T47D (cell line): ENCODE results near the gene PTP4A2.
"Not testable (repeated sequence)": the region's sequence is repeated elsewhere in the genome, so short reads cannot be mapped to it uniquely, and the experiment has no call there.

ENCODE experiments used
- DNase-seq, 2 experiments: peaks; one replicate each; pipeline versions ENCODE4 v3.0.0 to v3.0.0-alpha.2; 2011 to 2012; ENCODE audit warnings: low read depth in 1 of 2, low spot score in 1 of 2
- JUND ChIP-seq: IDR thresholded peaks from 2 replicates; pipeline ENCODE4 v1.6.1; 2012; ENCODE audit warnings: low read depth
- in situ Hi-C: cut with HindIII; loops from 2 replicates; pipeline ENCODE4 v1.10.0; 2016; ENCODE audit warnings: low sequenced_read_pairs, low pct_unique_long_range_greater_than_20kb

The PTP4A2 gene

DNA sequence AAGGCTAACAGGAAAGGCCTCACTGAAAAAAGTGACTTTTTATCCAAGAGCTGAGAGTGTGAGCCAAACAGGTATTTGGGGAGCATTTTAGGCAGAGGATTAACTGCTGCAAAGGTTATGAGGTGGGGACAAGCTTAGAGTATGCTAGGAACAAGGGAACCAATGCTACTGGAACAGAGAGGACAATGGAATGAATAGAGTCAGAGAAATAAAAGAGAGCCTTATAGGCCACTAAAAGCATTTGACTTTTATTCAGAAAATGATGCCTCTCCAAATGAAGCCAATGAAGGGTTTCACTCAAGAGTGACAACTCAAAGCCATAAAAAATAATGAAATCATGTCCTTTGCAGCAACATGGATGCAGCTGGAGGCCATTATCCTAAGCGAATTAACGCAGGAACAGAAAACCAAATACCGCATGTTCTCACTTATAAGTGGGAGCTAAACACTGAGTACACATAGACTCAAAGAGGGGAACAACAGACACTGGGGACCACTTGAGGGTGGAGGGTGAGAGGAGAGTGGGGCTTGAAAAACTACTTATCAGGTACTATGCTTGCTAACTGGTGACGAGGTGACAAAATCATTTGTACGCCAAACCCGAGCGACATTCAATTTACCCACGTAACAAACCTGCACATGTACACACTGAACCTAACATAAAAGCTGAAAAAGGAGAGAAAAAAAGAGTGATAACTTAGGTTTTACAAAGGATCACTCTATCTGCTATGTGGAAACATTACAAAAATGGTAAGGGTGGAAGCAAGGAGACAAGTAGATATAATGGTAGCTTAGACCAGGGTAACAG lies 11.1 kb downstream of the PTP4A2 start:
- in situ Hi-C loops, result no loop called here
- no peak for DNase-seq
- no peak for TF ChIP-seq JUND

DNA sequence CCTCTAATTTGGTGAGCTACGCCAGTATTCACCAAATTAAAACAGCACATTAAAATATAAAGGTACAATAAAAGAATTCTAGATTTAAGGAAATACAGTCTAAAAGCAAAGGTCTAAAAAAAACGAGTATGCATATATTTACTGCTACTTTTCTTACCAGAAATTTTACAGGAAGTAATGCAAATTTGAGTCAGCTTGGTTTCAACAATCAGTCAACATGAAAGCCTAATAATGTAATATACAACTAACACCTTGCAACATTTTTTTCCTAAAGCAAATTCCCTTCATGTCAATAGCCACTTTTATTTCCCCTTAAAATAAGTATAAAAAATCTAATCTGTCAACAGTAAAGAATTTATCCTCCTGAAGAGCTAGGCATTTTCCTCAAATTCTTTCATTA lies 11.9 kb downstream of the PTP4A2 start:
- TF ChIP-seq JUND, result no peak
- in situ Hi-C loops, result no loop called here
- DNase-seq, result no peak

DNA sequence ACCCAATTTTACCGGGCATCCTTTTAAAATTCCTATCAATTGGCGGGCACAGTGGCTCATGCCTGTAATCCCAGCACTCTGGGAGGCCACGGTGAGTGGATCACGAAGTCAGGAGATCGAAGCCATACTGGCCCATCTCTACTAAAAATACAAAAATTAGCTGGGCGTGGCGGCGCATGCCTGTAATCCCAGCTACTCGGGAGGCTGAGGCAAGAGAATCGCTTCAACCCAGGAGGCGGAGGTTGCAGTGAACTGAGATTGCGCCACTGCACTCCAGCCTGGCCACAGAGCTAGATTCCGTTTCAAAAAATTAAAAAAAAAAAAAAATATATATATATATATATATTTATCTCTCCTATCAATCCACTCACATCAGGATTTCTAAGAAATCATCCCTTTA lies 12.3 kb downstream of the PTP4A2 start:
- in situ Hi-C loops, DNase-seq: not testable (repeated sequence)

DNA sequence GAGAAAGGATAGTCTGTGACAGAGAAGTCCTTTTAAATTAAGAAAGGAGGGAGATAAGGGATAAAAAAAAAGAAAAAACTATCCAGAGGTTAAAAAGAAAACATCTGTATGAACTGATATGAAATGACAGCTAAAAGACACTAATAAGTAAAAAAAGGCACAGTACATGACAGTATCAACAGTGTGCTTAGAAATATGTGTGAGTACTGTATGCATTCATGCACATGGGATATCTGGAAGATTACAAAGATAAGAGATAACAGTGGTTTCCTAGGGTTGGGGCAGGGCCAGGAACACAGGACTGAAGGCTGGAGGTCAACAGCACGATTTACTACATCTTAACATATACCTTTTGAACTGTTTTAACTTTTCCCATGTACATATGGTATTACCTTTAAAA lies 13.3 kb downstream of the PTP4A2 start:
- TF ChIP-seq JUND, result no peak
- DNase-seq, result no peak
- in situ Hi-C loops, result no loop called here

DNA sequence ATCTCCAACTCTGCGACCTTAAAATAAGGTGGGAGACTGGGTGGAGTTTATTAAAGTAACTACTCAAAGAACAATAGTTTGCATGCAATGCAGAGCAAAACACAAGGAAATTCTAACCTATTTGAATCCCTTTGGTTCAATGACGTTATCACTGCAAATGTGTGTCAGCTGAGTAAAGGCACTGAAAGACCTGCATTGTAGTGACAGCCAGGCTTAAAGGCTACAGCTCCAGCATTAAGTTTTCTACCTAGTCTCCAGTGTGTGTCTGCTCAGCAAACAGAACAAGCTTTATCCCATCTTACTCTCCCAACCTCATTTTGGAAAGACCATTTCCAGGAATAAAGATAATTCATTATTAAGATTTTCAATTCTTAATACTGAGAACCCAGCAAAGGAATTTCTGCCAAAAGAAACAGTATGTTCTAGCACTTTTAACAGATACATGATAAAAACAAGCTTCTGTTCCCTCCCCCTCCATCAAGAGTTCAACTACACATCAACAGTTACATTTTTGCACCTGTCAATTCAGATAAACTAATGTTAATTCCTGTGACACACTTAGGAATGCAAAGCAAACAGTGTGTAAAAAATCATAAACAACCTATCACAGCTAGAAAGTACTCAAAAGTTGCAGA lies 14.2 kb downstream of the PTP4A2 start:
- DNase-seq, result no peak
- no peak for TF ChIP-seq JUND
- in situ Hi-C loops, result no loop called here

DNA sequence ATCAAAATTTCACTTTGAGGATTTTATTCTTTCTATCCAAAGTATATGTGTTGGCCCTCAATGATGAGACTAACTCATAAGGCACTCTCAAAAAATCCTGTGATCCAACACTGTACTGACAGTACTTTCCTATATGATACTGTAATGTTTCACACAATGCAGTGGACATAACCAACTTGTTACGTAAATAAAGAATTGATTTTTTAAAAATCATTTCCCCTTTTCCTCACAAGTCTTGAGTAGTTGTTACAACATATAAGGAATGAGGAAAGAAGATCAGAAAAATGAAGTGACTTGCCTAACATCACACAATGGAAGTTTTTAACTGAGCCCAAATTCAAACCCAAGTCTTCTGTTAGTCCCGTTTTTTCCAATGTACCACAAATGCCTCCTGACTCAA lies 17.2 kb downstream of the PTP4A2 start:
- no peak for TF ChIP-seq JUND
- in situ Hi-C loops, result no loop called here
- no peak for DNase-seq

DNA sequence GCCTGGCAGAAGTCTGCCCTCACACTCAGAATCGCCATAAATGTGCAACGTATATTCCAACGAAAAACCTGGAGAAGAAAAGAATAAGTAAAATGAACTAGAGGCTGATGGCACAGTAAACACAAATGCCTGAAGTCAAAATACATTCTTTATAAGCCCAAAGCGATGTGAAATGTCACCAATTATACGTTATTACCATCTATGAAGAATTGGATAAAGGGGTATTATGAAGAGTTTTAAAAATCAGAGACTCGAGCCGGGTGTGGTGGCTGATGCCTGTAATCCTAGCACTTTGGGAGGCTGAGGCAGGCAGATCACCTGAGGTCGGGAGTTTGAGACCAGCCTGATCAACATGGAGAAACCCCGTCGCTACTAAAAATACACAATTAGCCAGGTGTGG lies 18.6 kb downstream of the PTP4A2 start:
- no peak for DNase-seq
- in situ Hi-C loops, result no loop called here
- TF ChIP-seq JUND, result no peak

DNA sequence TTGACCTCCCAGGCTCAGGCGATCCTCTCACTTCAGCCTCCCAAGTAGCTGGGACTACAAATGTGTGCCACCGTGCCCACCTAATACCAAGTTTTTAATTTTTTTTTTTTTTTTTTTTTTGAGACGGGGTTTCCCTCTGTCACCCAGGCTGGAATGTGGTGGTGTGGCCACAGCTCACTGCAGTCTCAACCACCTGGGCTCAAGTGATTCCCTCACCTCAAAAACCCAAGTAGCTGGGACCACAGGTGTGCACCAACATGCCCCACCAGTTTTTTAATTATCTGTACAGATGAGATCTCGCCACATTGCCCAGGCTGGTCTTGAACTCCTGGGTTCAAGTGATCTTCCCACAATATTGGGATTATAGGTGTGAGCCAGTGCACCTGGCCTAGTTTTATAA lies 22.7 kb downstream of the PTP4A2 start:
- in situ Hi-C loops, result no loop called here
- no peak for TF ChIP-seq JUND
- no peak for DNase-seq

DNA sequence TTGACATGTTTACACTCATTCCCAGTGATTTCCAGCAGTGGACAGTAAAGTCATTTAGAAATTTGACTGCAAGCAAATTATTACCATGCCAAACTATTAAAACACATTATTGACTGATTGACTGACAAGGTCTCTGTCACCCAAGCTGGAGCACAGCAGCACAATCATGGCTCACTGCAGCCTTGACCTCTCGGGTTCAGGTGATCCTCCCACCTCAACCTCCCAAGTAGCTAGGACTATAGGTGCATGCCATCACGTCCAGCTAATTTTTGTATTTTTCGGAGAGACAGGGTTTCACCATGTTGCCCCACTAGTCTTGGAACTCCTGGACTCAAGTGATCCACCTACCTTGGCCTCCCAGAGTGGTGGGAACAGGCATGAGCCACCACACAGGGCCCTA lies 24.2 kb downstream of the PTP4A2 start:
- in situ Hi-C loops, result no loop called here
- peak; percentile 18; the same call in 1 of the 2 replicates for TF ChIP-seq JUND
- no peak for DNase-seq

DNA sequence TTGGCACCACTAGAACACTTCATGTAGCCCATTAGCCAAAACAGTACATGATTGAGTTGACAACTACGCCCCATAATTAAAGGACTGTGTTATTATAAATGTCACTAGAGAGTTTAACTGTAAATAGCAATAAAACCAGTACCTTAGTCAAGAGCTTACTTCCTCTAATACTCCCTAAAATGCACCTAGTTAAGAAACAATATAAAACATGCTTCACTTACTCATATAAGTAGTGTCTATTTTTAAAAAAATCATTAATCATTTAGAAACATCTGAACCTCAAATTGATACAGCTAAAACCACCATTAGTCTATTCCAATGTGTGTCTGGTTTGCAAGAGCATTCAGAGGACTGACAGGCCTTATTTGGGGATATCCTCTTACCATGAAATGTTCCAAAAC lies 25.3 kb downstream of the PTP4A2 start:
- DNase-seq, result no peak
- in situ Hi-C loops, result no loop called here
- TF ChIP-seq JUND, result no peak

DNA sequence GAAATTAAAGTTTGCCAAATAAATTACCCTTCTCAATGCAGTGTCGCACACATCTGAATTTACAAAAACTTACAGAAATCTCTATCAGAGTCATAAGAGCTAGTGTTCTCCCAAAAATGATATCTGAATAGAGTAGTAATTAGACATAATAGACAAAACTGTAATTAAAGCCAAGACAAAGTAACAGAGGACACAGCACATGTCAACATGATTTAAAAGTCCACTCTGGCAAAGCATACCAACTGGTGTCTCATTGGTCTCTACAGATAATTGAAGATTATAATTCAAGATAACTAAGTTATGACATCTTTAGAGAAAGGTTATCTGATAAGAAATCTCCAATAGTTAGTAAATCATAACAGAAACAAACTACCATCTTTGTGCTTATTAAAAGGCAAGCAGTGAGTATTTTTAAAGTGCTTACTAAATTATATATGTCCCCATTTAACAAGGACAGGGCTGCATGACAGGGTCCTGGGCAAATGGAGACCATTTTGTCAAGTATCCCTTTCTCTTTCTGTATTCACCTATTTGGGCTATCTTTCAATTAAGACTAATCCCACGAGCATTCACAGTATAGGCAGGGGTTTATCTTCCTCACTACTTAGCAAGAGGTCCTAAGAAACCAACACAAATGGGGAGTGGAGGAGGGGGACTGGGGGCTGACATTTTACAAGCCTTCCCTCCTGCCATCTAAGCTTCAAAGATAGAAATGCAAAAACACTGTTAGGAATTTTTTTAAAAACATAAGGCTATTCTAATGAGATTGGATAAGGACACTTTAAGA lies 26.0 kb downstream of the PTP4A2 start:
- no peak for DNase-seq
- no peak for TF ChIP-seq JUND
- in situ Hi-C loops, result no loop called here

DNA sequence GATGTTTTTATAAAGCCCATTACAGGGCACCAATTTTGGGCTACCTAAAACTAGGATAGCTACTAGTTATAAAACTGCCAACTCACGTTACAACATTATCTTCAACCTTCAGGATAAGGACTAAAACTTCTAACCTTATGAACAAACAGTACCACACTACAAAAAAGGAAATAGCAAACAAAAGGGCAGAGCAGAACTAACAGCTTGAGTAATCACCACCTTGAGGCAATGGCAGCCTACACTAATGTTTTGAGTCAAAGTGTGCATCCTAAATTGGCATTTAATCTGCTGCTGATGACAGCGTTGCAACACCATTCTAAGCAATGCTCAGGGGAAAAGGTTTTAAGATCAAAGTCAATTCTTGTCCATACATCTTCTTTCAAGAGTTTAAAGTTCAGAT lies 27.2 kb downstream of the PTP4A2 start:
- TF ChIP-seq JUND, result no peak
- DNase-seq, result peak in 1 of 2 experiments; percentile 60
- in situ Hi-C loops, result no loop called here

DNA sequence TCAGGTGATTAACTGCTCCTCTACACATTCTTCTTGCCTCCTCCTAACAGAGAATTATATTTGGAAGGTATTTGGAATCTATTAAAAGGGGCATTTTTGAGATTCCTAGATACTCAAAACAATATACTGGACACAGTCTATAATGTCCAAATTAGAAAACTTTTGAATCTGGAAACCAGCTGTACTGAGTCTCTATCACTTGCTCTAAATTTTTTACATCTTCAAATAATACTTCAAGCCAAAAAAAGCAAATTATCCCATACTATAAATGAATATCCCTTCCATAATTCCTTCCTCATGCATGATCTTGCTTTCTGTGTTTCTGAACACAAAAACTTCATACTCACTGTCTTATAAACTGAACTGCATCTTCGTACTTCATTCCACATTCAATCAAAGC lies 28.5 kb downstream of the PTP4A2 start:
- in situ Hi-C loops, result no loop called here
- no peak for DNase-seq
- no peak for TF ChIP-seq JUND
